Left ventricle myocardium inferior (tissue), 1 donor: Measurements from ENCODE around the gene ESYT1. TPM values are rescaled to one million over a fixed set of nuclear protein-coding genes. Genes with fewer than 3 reads are reported as not detected.

Experiments used
- DNase-seq: peaks from one replicate; pipeline ENCODE4 v3.0.0-alpha.2; 2020
- H3K27ac ChIP-seq: fragments of 200-600 bp; replicated peaks from 2 replicates; pipeline ENCODE4 v1.8.0; 2021
- H3K27me3 ChIP-seq: fragments of 200-600 bp; 2 replicates; pipeline ENCODE4 v1.8.0; 2021; ENCODE audit warnings: low read depth
- H3K36me3 ChIP-seq: fragments of 200-600 bp; 2 replicates; pipeline ENCODE4 v1.8.0; 2021
- H3K4me1 ChIP-seq: fragments of 200-600 bp; 2 replicates; pipeline ENCODE4 v1.8.0; 2021
- H3K4me3 ChIP-seq: fragments of 200-600 bp; 2 replicates; pipeline ENCODE4 v1.8.0; 2021; ENCODE audit warnings: mild to moderate bottlenecking, moderate library complexity
- H3K9me3 ChIP-seq: fragments of 200-600 bp; replicated peaks from 2 replicates; pipeline ENCODE4 v1.8.0; 2021
- intact Hi-C: fragments of 100-400 bp; cut with micrococcal nuclease; formaldehyde crosslinking; loops from one replicate; pipeline ENCODE4 v1.11.0; 2022
- total RNA-seq: library from RNA; stranded (reverse); fragmentation: NEBNext Ultra II Directional; extraction: Animal tissue kit (Norgen Biotek cat#: 25700); gene quantifications from one replicate; pipeline ENCODE4 v1.2.1, GENCODE V29; 2021
- TF ChIP-seq, protein P1 (sequence below): fragments of 200-600 bp; IDR thresholded peaks from 2 replicates; pipeline ENCODE4 v1.8.0; 2021; ENCODE audit warnings: antibody characterized with exemption, mild to moderate bottlenecking, borderline replicate concordance
- donor health status: DM: no; HTN: yes; CAD: no; lungs with severe emphysema.

ESYT1 gene
- total RNA-seq, 1 donor from 2014 or later: 23.2 TPM

GRCh38 chr12:56080556-56081138 lies 47.4 kb upstream of the ESYT1 start:
- DNase-seq: no peak
- intact Hi-C loops: no loop called here
- peak overlapping the region; percentile 70 for H3K4me3 ChIP-seq
- TF ChIP-seq, protein P1, sequence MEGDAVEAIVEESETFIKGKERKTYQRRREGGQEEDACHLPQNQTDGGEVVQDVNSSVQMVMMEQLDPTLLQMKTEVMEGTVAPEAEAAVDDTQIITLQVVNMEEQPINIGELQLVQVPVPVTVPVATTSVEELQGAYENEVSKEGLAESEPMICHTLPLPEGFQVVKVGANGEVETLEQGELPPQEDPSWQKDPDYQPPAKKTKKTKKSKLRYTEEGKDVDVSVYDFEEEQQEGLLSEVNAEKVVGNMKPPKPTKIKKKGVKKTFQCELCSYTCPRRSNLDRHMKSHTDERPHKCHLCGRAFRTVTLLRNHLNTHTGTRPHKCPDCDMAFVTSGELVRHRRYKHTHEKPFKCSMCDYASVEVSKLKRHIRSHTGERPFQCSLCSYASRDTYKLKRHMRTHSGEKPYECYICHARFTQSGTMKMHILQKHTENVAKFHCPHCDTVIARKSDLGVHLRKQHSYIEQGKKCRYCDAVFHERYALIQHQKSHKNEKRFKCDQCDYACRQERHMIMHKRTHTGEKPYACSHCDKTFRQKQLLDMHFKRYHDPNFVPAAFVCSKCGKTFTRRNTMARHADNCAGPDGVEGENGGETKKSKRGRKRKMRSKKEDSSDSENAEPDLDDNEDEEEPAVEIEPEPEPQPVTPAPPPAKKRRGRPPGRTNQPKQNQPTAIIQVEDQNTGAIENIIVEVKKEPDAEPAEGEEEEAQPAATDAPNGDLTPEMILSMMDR: no peak
- H3K4me1 ChIP-seq: peaks cover 21% of the 10 kb centered on the region
- peak overlapping the region; percentile 40 for H3K27ac ChIP-seq
- no peaks in the 10 kb centered on the region for H3K36me3 ChIP-seq
- H3K9me3 ChIP-seq: no peaks in the 10 kb centered on the region
- H3K27me3 ChIP-seq: peaks cover 17% of the 10 kb centered on the region

DNA sequence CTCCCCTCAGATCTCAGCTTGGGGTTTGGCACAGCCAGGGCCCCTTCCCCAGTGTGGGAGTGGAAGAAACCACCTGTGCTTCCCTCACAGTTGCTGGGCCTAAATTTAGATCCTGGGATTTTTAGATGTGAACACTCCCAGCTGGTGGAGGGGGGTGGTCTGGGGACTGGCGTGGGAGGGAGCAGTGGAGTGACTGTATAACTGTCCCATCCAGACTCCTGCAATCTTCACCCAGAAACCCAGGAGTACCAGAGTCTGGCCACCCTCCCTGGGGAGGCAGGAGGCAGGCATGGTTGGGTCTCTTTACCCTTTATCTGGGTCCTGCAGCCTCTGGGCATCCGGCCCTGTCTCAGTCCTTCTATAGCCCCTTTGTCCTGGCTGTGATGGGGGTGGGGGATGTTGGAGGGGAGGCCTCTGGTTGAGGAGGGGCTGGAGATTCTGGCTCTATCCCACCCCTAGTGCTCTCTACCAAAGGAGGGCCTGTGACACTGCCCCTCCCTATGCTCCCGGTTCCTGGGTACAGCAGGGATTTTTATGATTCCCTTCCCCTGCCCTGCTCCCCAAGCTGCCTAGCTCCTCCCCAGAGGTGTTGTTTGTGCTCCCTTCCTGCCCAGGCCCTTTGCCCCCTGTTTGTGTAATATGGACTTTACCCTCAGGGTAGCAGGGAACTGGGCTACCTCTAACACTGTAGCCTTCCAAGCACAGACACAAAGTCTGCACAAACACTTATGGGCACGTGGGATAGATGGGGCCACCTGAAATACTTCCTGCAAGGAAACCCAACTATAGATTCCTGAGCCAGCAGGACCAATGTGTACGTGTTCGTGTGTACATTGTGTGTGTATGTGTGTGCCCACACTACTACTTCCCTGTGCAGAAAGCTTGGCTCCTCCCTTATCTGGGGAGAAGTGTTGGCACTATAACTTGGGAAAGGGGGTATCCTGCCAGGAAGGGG lies 46.4 kb upstream of the ESYT1 start:
- Histone ChIP-seq H3K4me3 (peak overlapping the region; percentile 70), H3K27ac (peak overlapping the region; percentile 27), H3K4me1 (peaks cover 27% of the 10 kb centered on the region), H3K27me3 (peaks cover 17% of the 10 kb centered on the region), H3K36me3 (no peaks in the 10 kb centered on the region), H3K9me3 (no peaks in the 10 kb centered on the region)
- intact Hi-C loops: no loop called here
- TF ChIP-seq, protein P1: no peak
- no peak for DNase-seq

DNA sequence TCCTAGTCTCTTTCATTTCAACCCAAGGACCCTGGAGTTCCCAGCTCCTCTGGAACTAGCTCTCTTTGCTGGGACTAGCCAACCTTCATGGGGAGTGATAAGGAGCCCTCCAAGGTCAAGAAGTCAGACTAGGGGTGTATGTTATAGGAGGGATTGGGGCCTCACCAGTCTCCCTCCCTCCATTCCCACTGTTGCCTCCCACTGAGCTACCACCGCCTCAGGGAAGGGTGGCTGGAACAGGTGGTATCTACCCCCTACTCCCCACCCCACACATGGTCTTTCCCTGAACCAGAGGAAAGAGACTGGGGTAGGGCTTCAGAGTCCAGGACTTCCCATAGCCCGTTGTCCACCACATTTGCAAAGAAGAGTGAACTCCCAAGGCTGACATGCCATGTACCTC lies 45.7 kb upstream of the ESYT1 start:
- DNase-seq: no peak
- peaks cover 17% of the 10 kb centered on the region for H3K27me3 ChIP-seq
- H3K4me3 ChIP-seq: peak overlapping the region; percentile 25
- peak overlapping the region; percentile 27 for H3K27ac ChIP-seq
- no peaks in the 10 kb centered on the region for H3K36me3 ChIP-seq
- intact Hi-C loops: no loop called here
- TF ChIP-seq, protein P1: no peak
- peaks cover 32% of the 10 kb centered on the region for H3K4me1 ChIP-seq
- no peaks in the 10 kb centered on the region for H3K9me3 ChIP-seq

GRCh38 chr12:56082967-56083366 lies 45.1 kb upstream of the ESYT1 start:
- DNase-seq: no peak
- peak overlapping the region; percentile 27 for H3K27ac ChIP-seq
- H3K9me3 ChIP-seq: no peaks in the 10 kb centered on the region
- TF ChIP-seq, protein P1: no peak
- intact Hi-C loops: no loop called here
- H3K36me3 ChIP-seq: no peaks in the 10 kb centered on the region
- H3K27me3 ChIP-seq: peaks cover 17% of the 10 kb centered on the region
- H3K4me1 ChIP-seq: peaks cover 35% of the 10 kb centered on the region
- H3K4me3 ChIP-seq: no peak overlapping the region

GRCh38 chr12:56084958-56085543 lies 43.0 kb upstream of the ESYT1 start:
- Histone ChIP-seq H3K27me3 (peaks cover 14% of the 10 kb centered on the region), H3K27ac (no peak overlapping the region), H3K4me1 (peaks cover 20% of the 10 kb centered on the region), H3K4me3 (no peak overlapping the region), H3K36me3 (no peaks in the 10 kb centered on the region), H3K9me3 (no peaks in the 10 kb centered on the region)
- intact Hi-C loops: no loop called here
- DNase-seq: no peak
- TF ChIP-seq, protein P1: no peak
